ENCODE measurements around the gene EEFSEC.

- TF ChIP-seq CTCF (IDR thresholded peaks at IDR 0.05) (no peak), POLR2A (IDR thresholded peaks at IDR 0.05) (no peak)
Observed at GRCh38 chr3:128214056-128214455, 60.8 kb downstream of the EEFSEC start.

Data from adrenal gland (tissue), 5 donors.